Adrenal gland (tissue), 5 donors: ENCODE results near the gene TAAR1.

Source experiments
- POLR2A ChIP-seq, 2 donors: fragments of 450-650 bp; IDR thresholded peaks; one replicate each; pipeline ENCODE4 v1.6.1; 2017; ENCODE audit warnings: antibody characterized with exemption in 2 of 2, mild to moderate bottlenecking in 2 of 2, moderate library complexity in 1 of 2
- TF ChIP-seq, protein P1 (sequence below), 6 experiments: fragments of 450-650 bp in 4 of 6; fragments of 200-600 bp in 2 of 6; sonication (generic) in 1 of 6; IDR thresholded peaks; 1 replicate in 5 of 6; 2 replicates in 1 of 6; pipeline versions ENCODE4 v1.5.1 to v1.8.0; 2016 to 2021; ENCODE audit warnings: antibody characterized with exemption in 6 of 6, mild to moderate bottlenecking in 2 of 6, moderate library complexity in 1 of 6
- donor health status: DM: no; HTN: no; CAD: no.

DNA sequence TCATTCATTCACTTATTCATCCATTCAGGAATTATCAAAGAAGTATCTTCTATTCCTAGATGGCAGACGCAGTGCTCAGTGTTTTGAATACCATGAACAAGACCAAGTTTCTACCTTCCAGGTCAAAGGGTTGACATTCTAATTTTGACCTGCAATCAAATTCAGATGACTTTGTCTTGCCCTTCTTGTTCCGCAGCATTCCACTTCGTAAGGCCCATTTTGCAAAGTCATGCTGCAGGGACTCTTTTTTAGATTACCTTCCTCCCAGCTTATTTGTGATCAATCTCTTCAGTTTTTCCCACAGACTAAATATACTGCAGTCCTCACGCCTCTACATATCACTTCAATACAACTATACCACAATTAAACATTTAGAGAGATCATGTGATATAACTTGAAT is 7.1 kb upstream of the TAAR1 start:
- TF ChIP-seq POLR2A (IDR thresholded peaks at IDR 0.05): no peak
- TF ChIP-seq, protein P1, sequence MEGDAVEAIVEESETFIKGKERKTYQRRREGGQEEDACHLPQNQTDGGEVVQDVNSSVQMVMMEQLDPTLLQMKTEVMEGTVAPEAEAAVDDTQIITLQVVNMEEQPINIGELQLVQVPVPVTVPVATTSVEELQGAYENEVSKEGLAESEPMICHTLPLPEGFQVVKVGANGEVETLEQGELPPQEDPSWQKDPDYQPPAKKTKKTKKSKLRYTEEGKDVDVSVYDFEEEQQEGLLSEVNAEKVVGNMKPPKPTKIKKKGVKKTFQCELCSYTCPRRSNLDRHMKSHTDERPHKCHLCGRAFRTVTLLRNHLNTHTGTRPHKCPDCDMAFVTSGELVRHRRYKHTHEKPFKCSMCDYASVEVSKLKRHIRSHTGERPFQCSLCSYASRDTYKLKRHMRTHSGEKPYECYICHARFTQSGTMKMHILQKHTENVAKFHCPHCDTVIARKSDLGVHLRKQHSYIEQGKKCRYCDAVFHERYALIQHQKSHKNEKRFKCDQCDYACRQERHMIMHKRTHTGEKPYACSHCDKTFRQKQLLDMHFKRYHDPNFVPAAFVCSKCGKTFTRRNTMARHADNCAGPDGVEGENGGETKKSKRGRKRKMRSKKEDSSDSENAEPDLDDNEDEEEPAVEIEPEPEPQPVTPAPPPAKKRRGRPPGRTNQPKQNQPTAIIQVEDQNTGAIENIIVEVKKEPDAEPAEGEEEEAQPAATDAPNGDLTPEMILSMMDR (IDR thresholded peaks at IDR 0.05): no peak
